KOPT-K1 (cell line): ENCODE data around the gene MVB12B.
"Not testable (repeated sequence)": the region's sequence is repeated elsewhere in the genome, so short reads cannot be mapped to it uniquely, and the experiment has no call there.

ENCODE experiments used
- H3K27ac ChIP-seq: fragments of 200-600 bp; sonication (generic); 2 replicates; pipeline ENCODE4 v1.5.1; 2016; ENCODE audit warnings: antibody characterized with exemption, mild to moderate bottlenecking, low read depth, low read length; ENCODE audit not compliant: poor library complexity, severe bottlenecking
- H3K36me3 ChIP-seq: fragments of 200-600 bp; sonication (generic); 2 replicates; pipeline ENCODE4 v1.5.1; 2017; ENCODE audit warnings: antibody characterized with exemption, mild to moderate bottlenecking, low read length, moderate library complexity; ENCODE audit not compliant: insufficient read depth
- H3K9me3 ChIP-seq: fragments of 200-600 bp; sonication (generic); 2 replicates; pipeline ENCODE4 v1.5.1; 2017; ENCODE audit warnings: antibody characterized with exemption, low read length, mild to moderate bottlenecking; ENCODE audit not compliant: insufficient read depth, poor library complexity, severe bottlenecking

Gene MVB12B

GRCh38 chr9:126536131-126536530, 209.5 kb downstream of the MVB12B start:
- Histone ChIP-seq H3K27ac (no peak overlapping the region), H3K36me3 (no peaks in the 10 kb centered on the region), H3K9me3 (no peaks in the 10 kb centered on the region)

- H3K36me3 ChIP-seq, result no peaks in the 10 kb centered on the region
- no peaks in the 10 kb centered on the region for H3K9me3 ChIP-seq
- no peak overlapping the region for H3K27ac ChIP-seq
These were observed 210.3 kb downstream of the MVB12B start for GRCh38 chr9:126536841-126537465.

- H3K36me3 ChIP-seq, result no peaks in the 10 kb centered on the region
- no peak overlapping the region for H3K27ac ChIP-seq
- no peaks in the 10 kb centered on the region for H3K9me3 ChIP-seq
These were observed 211.9 kb downstream of the MVB12B start for GRCh38 chr9:126538550-126538949.

GRCh38 chr9:126540398-126540797, 213.8 kb downstream of the MVB12B start:
- H3K9me3 ChIP-seq, H3K27ac ChIP-seq, H3K36me3 ChIP-seq: not testable (repeated sequence)

- no peak overlapping the region for H3K27ac ChIP-seq
- peaks cover 5% of the 10 kb centered on the region for H3K9me3 ChIP-seq
- H3K36me3 ChIP-seq, result no peaks in the 10 kb centered on the region
These were observed 216.9 kb downstream of the MVB12B start for GRCh38 chr9:126543490-126543889.

GRCh38 chr9:126545106-126545505, 218.5 kb downstream of the MVB12B start:
- peaks cover 5% of the 10 kb centered on the region for H3K9me3 ChIP-seq
- no peaks in the 10 kb centered on the region for H3K36me3 ChIP-seq
- H3K27ac ChIP-seq, result no peak overlapping the region

- Histone ChIP-seq H3K27ac (no peak overlapping the region), H3K9me3 (peaks cover 5% of the 10 kb centered on the region), H3K36me3 (no peaks in the 10 kb centered on the region)
These were observed 219.4 kb downstream of the MVB12B start for GRCh38 chr9:126546036-126546435.

- Histone ChIP-seq H3K9me3 (peaks cover 5% of the 10 kb centered on the region), H3K36me3 (no peaks in the 10 kb centered on the region), H3K27ac (no peak overlapping the region)
These were observed 221.7 kb downstream of the MVB12B start for GRCh38 chr9:126548312-126548711.

- H3K36me3 ChIP-seq, result no peaks in the 10 kb centered on the region
- peaks cover 5% of the 10 kb centered on the region for H3K9me3 ChIP-seq
- no peak overlapping the region for H3K27ac ChIP-seq
These were observed 222.8 kb downstream of the MVB12B start for GRCh38 chr9:126549246-126550006.

- no peaks in the 10 kb centered on the region for H3K36me3 ChIP-seq
- no peak overlapping the region for H3K27ac ChIP-seq
- H3K9me3 ChIP-seq, result peaks cover 5% of the 10 kb centered on the region
These were observed 224.3 kb downstream of the MVB12B start for GRCh38 chr9:126550891-126551351.

- Histone ChIP-seq H3K36me3 (no peaks in the 10 kb centered on the region), H3K27ac (no peak overlapping the region), H3K9me3 (no peaks in the 10 kb centered on the region)
These were observed 225.2 kb downstream of the MVB12B start for GRCh38 chr9:126551812-126552211.

- Histone ChIP-seq H3K27ac (no peak overlapping the region), H3K9me3 (no peaks in the 10 kb centered on the region), H3K36me3 (no peaks in the 10 kb centered on the region)
These were observed 227.7 kb downstream of the MVB12B start for GRCh38 chr9:126554292-126554691.

GRCh38 chr9:126555421-126555820, 228.8 kb downstream of the MVB12B start:
- not testable (repeated sequence) for H3K36me3 ChIP-seq, H3K9me3 ChIP-seq, H3K27ac ChIP-seq
